SJSA1 (cell line): ENCODE measurements around the gene RNF130. TPM values are rescaled to one million over a fixed set of nuclear protein-coding genes. Genes with fewer than 3 reads are reported as not detected.

ENCODE experiments used
- DNase-seq, 2 experiments: peaks; one replicate each; pipeline ENCODE4 v3.0.0-alpha.2; 2015 to 2020; ENCODE audit warnings: low spot score in 2 of 2, low read depth in 1 of 2
- H3K27ac ChIP-seq: fragments of 250-450 bp; sonication (Bioruptor Pico); 2 replicates; pipeline ENCODE4 v1.5.1; 2020; ENCODE audit warnings: mild to moderate bottlenecking, moderate library complexity
- H3K27me3 ChIP-seq: fragments of 250-450 bp; sonication (Bioruptor Pico); replicated peaks from 2 replicates; pipeline ENCODE4 v1.5.1; 2020; ENCODE audit warnings: mild to moderate bottlenecking, moderate library complexity
- H3K36me3 ChIP-seq: fragments of 250-450 bp; sonication (Bioruptor Pico); 2 replicates; pipeline ENCODE4 v1.5.1; 2020; ENCODE audit warnings: mild to moderate bottlenecking
- H3K4me1 ChIP-seq: fragments of 250-450 bp; sonication (Bioruptor Pico); replicated peaks from 2 replicates; pipeline ENCODE4 v1.6.1; 2021; ENCODE audit warnings: mild to moderate bottlenecking
- H3K4me3 ChIP-seq: fragments of 250-450 bp; sonication (Bioruptor Pico); 2 replicates; pipeline ENCODE4 v1.5.1; 2020; ENCODE audit warnings: mild to moderate bottlenecking
- H3K9me3 ChIP-seq: fragments of 250-450 bp; sonication (Bioruptor Pico); replicated peaks from 2 replicates; pipeline ENCODE4 v1.5.1; 2020; ENCODE audit warnings: mild to moderate bottlenecking
- total RNA-seq: library from RNA; depleted of rRNA; stranded (reverse); fragments of >200 nt; shearing (Covaris generic); gene quantifications from 2 replicates; pipeline ENCODE4 v1.2.3, GENCODE V29; 2014; rRNA removed

Gene RNF130
- total RNA-seq, 1 experiment from 2014 or later = 0.61 TPM

DNA sequence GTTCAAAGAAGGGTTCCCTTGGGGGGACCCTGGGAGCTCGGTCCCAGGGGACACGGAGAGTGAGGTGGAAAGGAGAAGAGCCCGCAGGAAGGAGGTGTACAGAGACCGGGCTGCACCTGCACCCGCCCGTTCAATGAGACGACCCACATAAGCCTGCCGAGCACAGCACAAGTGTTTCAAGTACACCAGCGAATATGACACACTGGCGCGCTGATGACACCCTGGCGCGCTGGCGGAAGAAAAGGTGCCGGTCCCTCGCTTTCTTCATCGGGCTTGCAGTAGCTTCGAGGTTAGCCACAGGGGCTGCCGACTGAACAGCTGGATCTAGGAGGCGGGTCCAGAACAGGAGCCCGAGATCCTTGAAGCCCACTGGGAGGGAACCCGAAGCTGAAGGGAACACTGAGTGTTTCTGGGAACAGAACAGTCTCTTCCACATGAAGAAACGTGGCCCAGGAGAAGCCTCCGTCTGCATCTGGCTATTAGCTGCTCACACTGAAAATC lies 165.2 kb downstream of the RNF130 start:
- Histone ChIP-seq H3K27me3 (no peaks in the 10 kb centered on the region), H3K9me3 (0 out of 2 replicates have a peak, but pooled peaks cover 3% of the 10 kb centered on the region), H3K4me3 (peak overlapping the region; percentile 88; the same call in 1 of the 2 replicates), H3K36me3 (peaks cover 58% of the 10 kb centered on the region), H3K27ac (no peak overlapping the region), H3K4me1 (peaks cover 16% of the 10 kb centered on the region)
- no peak for DNase-seq

DNA sequence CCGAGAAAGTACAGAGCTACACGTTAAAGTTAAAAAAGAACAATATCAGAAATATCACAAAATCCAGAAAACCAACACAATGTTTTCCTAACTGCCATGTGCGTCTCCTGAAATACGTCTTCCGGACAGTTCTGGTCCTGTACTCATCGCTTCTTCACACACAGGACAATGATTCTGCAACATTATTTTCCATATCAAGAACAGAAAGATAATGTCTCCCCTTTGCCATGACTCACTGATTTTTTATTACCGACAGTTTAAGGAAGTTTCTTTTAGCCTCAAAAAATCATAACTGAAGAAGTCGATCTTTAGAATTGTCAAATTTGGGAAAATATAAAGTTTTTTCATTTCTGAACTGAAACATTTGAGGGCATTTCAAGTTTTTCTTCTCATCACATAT lies 166.4 kb downstream of the RNF130 start:
- Histone ChIP-seq H3K4me1 (peaks cover 16% of the 10 kb centered on the region), H3K4me3 (no peak overlapping the region), H3K27ac (no peak overlapping the region), H3K27me3 (no peaks in the 10 kb centered on the region), H3K9me3 (0 out of 2 replicates have a peak, but pooled peaks cover 3% of the 10 kb centered on the region), H3K36me3 (peaks cover 70% of the 10 kb centered on the region)
- no peak for DNase-seq

Other genes starting within 250 kb of the RNF130 start
- gene MRNIP, start 212.9 kb downstream of the RNF130 start, total RNA-seq = 10.4 and 17.7 TPM in 2 replicates
- 41.9 and 43.2 TPM in 2 replicates for gene TBC1D9B, start 163.9 kb downstream of the RNF130 start, total RNA-seq
- not detected in 2 replicates for gene RASGEF1C, start 137.5 kb upstream of the RNF130 start, total RNA-seq
- 44.9 and 82.1 TPM in 2 replicates for gene MAPK9, start 220.3 kb upstream of the RNF130 start, total RNA-seq